Measurements from ENCODE around the gene SRGAP1. TPM values are rescaled to one million over a fixed set of nuclear protein-coding genes. Genes with fewer than 3 reads are reported as not detected.

SRGAP1 gene
- polyA plus RNA-seq, 1 donor (not counting 4 experiments of a cell fraction or from before 2014, with no cell fraction given) = 4.5 TPM

GRCh38 chr12:63823040-63823439, 21.5 kb upstream of the SRGAP1 start:
- H3K4me1 ChIP-seq (ENCODE audit: control insufficient read depth, extremely low read depth, insufficient read depth, low read length) = peaks cover 7% of the 10 kb centered on the region
- H3K9ac ChIP-seq (ENCODE audit: control insufficient read depth, extremely low read depth, insufficient read depth, low read length) = no peak overlapping the region
- FAIRE-seq = no peak
- dilution Hi-C loops (cut with MboI; ENCODE audit: extremely low pct_ligation_motif_present, low sequenced_read_pairs) = no loop called here
- H3K4me3 ChIP-seq (ENCODE audit: control insufficient read depth in 2 of 3, extremely low read depth in 1 of 3, insufficient read depth in 2 of 3, low read depth in 1 of 3, low read length in 3 of 3) = no peak overlapping the region
- no peaks in the 10 kb centered on the region for H4K20me1 ChIP-seq (ENCODE audit: control insufficient read depth, extremely low read depth, insufficient read depth, low read length)
- no peak for DNase-seq (ENCODE audit: low read depth, low spot score)
- no peaks in the 10 kb centered on the region for H3K27me3 ChIP-seq (ENCODE audit: control insufficient read depth, extremely low read depth, insufficient read depth, low read length)
- H3K27ac ChIP-seq (ENCODE audit: control insufficient read depth, insufficient read depth, low read length) = no peak overlapping the region
- no peaks in the 10 kb centered on the region for H3K9me3 ChIP-seq (ENCODE audit: control insufficient read depth, low read depth, low read length)
- H3K36me3 ChIP-seq (ENCODE audit: control insufficient read depth in 2 of 2, extremely low read depth in 1 of 2, insufficient read depth in 2 of 2, low read length in 2 of 2) = no peaks in the 10 kb centered on the region
- H3K79me2 ChIP-seq (ENCODE audit: control insufficient read depth, insufficient read depth, low read length) = no peaks in the 10 kb centered on the region
- peak overlapping the region; percentile 91 for H3K4me2 ChIP-seq (ENCODE audit: control insufficient read depth, extremely low read depth, insufficient read depth, low read depth, low read length)
- H3K9me1 ChIP-seq (ENCODE audit: control insufficient read depth, extremely low read depth, insufficient read depth, low read length) = no peaks in the 10 kb centered on the region
- TF ChIP-seq, protein P1, sequence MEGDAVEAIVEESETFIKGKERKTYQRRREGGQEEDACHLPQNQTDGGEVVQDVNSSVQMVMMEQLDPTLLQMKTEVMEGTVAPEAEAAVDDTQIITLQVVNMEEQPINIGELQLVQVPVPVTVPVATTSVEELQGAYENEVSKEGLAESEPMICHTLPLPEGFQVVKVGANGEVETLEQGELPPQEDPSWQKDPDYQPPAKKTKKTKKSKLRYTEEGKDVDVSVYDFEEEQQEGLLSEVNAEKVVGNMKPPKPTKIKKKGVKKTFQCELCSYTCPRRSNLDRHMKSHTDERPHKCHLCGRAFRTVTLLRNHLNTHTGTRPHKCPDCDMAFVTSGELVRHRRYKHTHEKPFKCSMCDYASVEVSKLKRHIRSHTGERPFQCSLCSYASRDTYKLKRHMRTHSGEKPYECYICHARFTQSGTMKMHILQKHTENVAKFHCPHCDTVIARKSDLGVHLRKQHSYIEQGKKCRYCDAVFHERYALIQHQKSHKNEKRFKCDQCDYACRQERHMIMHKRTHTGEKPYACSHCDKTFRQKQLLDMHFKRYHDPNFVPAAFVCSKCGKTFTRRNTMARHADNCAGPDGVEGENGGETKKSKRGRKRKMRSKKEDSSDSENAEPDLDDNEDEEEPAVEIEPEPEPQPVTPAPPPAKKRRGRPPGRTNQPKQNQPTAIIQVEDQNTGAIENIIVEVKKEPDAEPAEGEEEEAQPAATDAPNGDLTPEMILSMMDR (optimal IDR thresholded peaks at IDR 0.05 in 1 of 3, IDR thresholded peaks at IDR 0.05 in 1 of 3, conservative IDR thresholded peaks at IDR 0.05 in 1 of 3; ENCODE audit: extremely low read depth in 1 of 3, insufficient read depth in 2 of 3, low read length in 3 of 3) = no peak
- TF ChIP-seq EZH2 (IDR thresholded peaks at IDR 0.05; ENCODE audit: low read length) = no peak
- no peak overlapping the region for H2AFZ ChIP-seq (ENCODE audit: control insufficient read depth, low read length)

GRCh38 chr12:63826006-63826585, 18.4 kb upstream of the SRGAP1 start:
- Histone ChIP-seq H3K9me3 (ENCODE audit: control insufficient read depth, low read depth, low read length) (no peaks in the 10 kb centered on the region), H4K20me1 (ENCODE audit: control insufficient read depth, extremely low read depth, insufficient read depth, low read length) (no peaks in the 10 kb centered on the region), H3K79me2 (ENCODE audit: control insufficient read depth, insufficient read depth, low read length) (no peaks in the 10 kb centered on the region), H3K27ac (ENCODE audit: control insufficient read depth, insufficient read depth, low read length) (no peak overlapping the region), H3K4me3 (ENCODE audit: control insufficient read depth in 2 of 3, extremely low read depth in 1 of 3, insufficient read depth in 2 of 3, low read depth in 1 of 3, low read length in 3 of 3) (no peak overlapping the region), H3K4me1 (ENCODE audit: control insufficient read depth, extremely low read depth, insufficient read depth, low read length) (peaks cover 7% of the 10 kb centered on the region), H3K27me3 (ENCODE audit: control insufficient read depth, extremely low read depth, insufficient read depth, low read length) (no peaks in the 10 kb centered on the region), H2AFZ (ENCODE audit: control insufficient read depth, low read length) (no peak overlapping the region), H3K4me2 (ENCODE audit: control insufficient read depth, extremely low read depth, insufficient read depth, low read depth, low read length) (no peak overlapping the region), H3K9ac (ENCODE audit: control insufficient read depth, extremely low read depth, insufficient read depth, low read length) (no peak overlapping the region), H3K36me3 (ENCODE audit: control insufficient read depth in 2 of 2, extremely low read depth in 1 of 2, insufficient read depth in 2 of 2, low read length in 2 of 2) (no peaks in the 10 kb centered on the region), H3K9me1 (ENCODE audit: control insufficient read depth, extremely low read depth, insufficient read depth, low read length) (no peaks in the 10 kb centered on the region)
- DNase-seq (ENCODE audit: low read depth, low spot score) (no peak), FAIRE-seq (peak; percentile 75)
- TF ChIP-seq, protein P1 (optimal IDR thresholded peaks at IDR 0.05 in 1 of 3, IDR thresholded peaks at IDR 0.05 in 1 of 3, conservative IDR thresholded peaks at IDR 0.05 in 1 of 3; ENCODE audit: extremely low read depth in 1 of 3, insufficient read depth in 2 of 3, low read length in 3 of 3) = peak; percentile 54 to 82 (median 62)
- TF ChIP-seq EZH2 (IDR thresholded peaks at IDR 0.05; ENCODE audit: low read length) = no peak
- dilution Hi-C loops (cut with MboI; ENCODE audit: extremely low pct_ligation_motif_present, low sequenced_read_pairs) = loop anchor here (25.0 kb wide), 1 partner anchor 436 kb away; no protein-coding TSS in a partner anchor
